ENCODE measurements around the gene KRT6C. TPM values are rescaled to one million over a fixed set of nuclear protein-coding genes. Genes with fewer than 3 reads are reported as not detected.
"Not testable (repeated sequence)": the region's sequence is repeated elsewhere in the genome, so short reads cannot be mapped to it uniquely, and the experiment has no call there.

The KRT6C gene
- total RNA-seq, 1 donor from 2014 or later = not detected

DNA sequence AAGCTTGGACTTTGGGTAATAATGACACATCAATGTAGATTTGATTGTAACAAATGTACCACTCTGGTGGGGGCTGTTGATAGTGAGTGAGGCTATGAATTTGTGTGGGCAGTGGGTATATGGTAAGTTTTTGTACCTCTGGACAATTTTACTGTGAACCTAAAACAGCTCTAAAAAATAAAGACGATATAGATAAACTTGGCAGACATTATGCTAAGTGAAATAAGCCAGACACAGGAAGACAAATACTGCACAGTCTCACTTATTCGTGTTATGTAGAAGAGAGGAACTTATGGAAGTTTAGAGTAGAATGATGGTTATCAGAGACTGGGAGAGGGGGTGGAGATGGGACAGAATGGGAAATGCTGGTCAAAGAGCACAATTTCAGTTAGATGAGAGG, 8.7 kb downstream of the KRT6C start:
- no peaks in the 10 kb centered on the region for H3K4me1 ChIP-seq (ENCODE audit: control insufficient read depth in 3 of 3, insufficient read depth in 3 of 3, low read length in 3 of 3)
- no peaks in the 10 kb centered on the region for H3K36me3 ChIP-seq (ENCODE audit: control insufficient read depth in 3 of 3, insufficient read depth in 3 of 3, low read length in 3 of 3)
- H3K9ac ChIP-seq (ENCODE audit: low read depth in 1 of 3, low read length in 3 of 3) = no peak overlapping the region
- H3K4me3 ChIP-seq (ENCODE audit: low read length in 3 of 3) = no peak overlapping the region
- H3K9me3 ChIP-seq (ENCODE audit: control insufficient read depth in 3 of 3, low read length in 3 of 3) = no peaks in the 10 kb centered on the region
- H3K27me3 ChIP-seq (ENCODE audit: control insufficient read depth in 3 of 3, insufficient read depth in 3 of 3, low read length in 3 of 3) = peaks cover 0 to 11% (median 0%) of the 10 kb centered on the region in 3 donors
- H3K27ac ChIP-seq (ENCODE audit: low read depth, low read length) = no peak overlapping the region

DNA sequence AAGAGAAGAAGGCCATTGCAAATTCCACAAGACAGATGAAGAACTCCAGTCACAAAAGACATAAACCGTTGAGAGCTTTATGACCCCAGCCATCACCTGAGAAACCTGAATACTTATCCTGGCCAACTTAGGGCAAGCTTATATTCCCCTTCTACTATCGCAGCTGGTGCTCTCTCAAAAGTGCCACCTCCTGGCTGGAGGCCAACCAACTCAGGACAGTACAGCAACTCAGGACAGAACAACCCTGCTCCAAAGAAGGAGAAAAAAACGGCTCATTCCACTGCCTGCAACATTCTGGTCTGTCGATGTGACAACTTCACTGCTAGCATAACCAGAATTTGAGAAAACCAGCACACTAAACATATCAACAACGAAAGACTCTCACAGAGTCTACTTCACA, 11.9 kb downstream of the KRT6C start:
- H3K4me1 ChIP-seq (ENCODE audit: control insufficient read depth in 3 of 3, insufficient read depth in 3 of 3, low read length in 3 of 3) = no peaks in the 10 kb centered on the region
- H3K36me3 ChIP-seq (ENCODE audit: control insufficient read depth in 3 of 3, insufficient read depth in 3 of 3, low read length in 3 of 3) = no peaks in the 10 kb centered on the region
- H3K27ac ChIP-seq (ENCODE audit: low read depth, low read length) = no peak overlapping the region
- H3K9ac ChIP-seq (ENCODE audit: low read depth in 1 of 3, low read length in 3 of 3) = no peak overlapping the region
- H3K4me3 ChIP-seq (ENCODE audit: low read length in 3 of 3) = no peak overlapping the region
- peaks cover 0 to 3% (median 0%) of the 10 kb centered on the region in 3 donors for H3K27me3 ChIP-seq (ENCODE audit: control insufficient read depth in 3 of 3, insufficient read depth in 3 of 3, low read length in 3 of 3)
- no peaks in the 10 kb centered on the region for H3K9me3 ChIP-seq (ENCODE audit: control insufficient read depth in 3 of 3, low read length in 3 of 3)

DNA sequence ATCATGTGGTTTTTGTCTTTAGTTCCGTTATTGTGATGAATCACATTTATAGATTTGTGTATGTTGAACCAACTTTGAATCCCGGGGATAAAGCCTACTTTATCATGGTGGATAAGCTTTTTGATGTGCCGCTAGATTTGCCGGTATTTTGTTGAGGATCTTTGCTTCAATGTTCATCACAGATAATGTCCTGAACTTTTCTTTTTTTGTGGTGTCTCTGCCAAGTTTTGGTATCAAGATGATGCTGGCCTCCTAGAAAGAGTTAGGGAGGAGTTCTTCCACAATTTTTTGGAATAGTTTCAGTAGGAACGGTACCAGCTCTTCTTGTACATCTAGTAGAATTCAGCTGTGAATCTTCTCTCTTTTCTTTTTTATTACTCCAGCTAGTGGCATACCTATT, 14.7 kb downstream of the KRT6C start:
- Histone ChIP-seq H3K27me3 (ENCODE audit: control insufficient read depth in 3 of 3, insufficient read depth in 3 of 3, low read length in 3 of 3) (peaks cover 0 to 3% (median 0%) of the 10 kb centered on the region in 3 donors), H3K27ac (ENCODE audit: low read depth, low read length) (no peak overlapping the region), H3K4me3 (ENCODE audit: low read length in 3 of 3) (no peak overlapping the region), H3K4me1 (ENCODE audit: control insufficient read depth in 3 of 3, insufficient read depth in 3 of 3, low read length in 3 of 3) (no peaks in the 10 kb centered on the region), H3K36me3 (ENCODE audit: control insufficient read depth in 3 of 3, insufficient read depth in 3 of 3, low read length in 3 of 3) (no peaks in the 10 kb centered on the region), H3K9me3 (ENCODE audit: control insufficient read depth in 3 of 3, low read length in 3 of 3) (no peaks in the 10 kb centered on the region), H3K9ac (ENCODE audit: low read depth in 1 of 3, low read length in 3 of 3) (no peak overlapping the region)

DNA sequence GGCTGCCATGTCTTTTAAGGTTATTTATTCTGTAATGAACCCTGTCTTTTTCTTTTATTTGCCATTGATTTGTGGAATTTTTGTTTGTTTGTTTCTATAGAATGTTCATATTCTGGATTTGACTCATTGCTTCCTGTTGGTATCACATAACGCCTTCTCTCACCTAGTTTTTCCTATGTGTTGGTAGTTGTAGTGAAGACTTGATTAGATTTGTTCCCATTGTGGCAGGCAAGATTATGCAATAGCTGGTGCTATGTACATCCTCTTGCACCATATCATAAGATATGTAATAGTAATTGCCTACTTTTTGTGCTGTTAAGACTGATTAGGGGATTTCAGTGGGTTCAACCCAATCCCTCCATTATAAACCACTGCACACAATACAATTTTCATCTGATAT, 17.8 kb downstream of the KRT6C start:
- H3K4me3 ChIP-seq (ENCODE audit: low read length in 3 of 3) = no peak overlapping the region
- no peaks in the 10 kb centered on the region for H3K4me1 ChIP-seq (ENCODE audit: control insufficient read depth in 3 of 3, insufficient read depth in 3 of 3, low read length in 3 of 3)
- no peak overlapping the region for H3K27ac ChIP-seq (ENCODE audit: low read depth, low read length)
- no peaks in the 10 kb centered on the region for H3K9me3 ChIP-seq (ENCODE audit: control insufficient read depth in 3 of 3, low read length in 3 of 3)
- H3K36me3 ChIP-seq (ENCODE audit: control insufficient read depth in 3 of 3, insufficient read depth in 3 of 3, low read length in 3 of 3) = no peaks in the 10 kb centered on the region
- peaks cover 0 to under 1% (median 0%) of the 10 kb centered on the region in 3 donors for H3K27me3 ChIP-seq (ENCODE audit: control insufficient read depth in 3 of 3, insufficient read depth in 3 of 3, low read length in 3 of 3)
- no peak overlapping the region for H3K9ac ChIP-seq (ENCODE audit: low read depth in 1 of 3, low read length in 3 of 3)

DNA sequence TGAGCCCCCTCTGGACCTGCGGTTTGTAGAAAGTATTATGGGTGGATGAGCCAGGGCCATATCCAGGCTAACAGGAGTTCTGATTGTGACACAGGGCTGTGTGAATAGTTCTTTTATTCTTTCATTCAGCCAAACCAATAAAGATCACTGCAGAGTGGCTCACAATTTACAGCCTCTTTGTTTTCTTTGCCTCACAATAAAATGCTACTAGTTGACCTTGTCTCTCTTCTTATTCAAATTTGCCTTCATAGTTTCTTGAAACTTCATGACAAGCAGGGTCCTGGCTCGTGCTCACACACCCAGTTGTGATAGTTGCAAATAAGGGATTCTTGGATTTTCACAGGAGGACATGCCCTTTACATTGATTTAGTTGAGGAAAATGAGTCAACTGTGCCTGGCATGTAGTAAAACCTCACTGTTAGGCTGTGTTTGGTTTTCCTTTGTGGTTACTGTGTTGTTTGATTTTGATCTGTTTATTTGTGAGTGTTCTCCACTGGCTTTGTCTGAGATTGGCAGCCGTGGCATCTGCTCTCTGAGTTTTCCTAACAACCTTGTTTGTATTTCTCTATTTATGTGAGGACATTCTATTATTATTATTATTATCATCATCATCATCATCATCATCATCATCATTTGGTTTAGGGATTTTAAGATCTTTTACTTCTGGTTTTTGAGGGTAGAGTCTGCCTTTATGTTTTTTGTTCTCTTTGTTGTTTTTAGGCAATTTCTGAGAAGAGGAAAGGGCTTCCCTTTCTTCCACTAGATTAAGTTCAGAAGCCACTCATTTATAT, 19.0 kb downstream of the KRT6C start:
- Histone ChIP-seq H3K9me3 (ENCODE audit: control insufficient read depth in 3 of 3, low read length in 3 of 3) (no peaks in the 10 kb centered on the region), H3K36me3 (ENCODE audit: control insufficient read depth in 3 of 3, insufficient read depth in 3 of 3, low read length in 3 of 3) (no peaks in the 10 kb centered on the region), H3K9ac (ENCODE audit: low read depth in 1 of 3, low read length in 3 of 3) (no peak overlapping the region), H3K4me3 (ENCODE audit: low read length in 3 of 3) (no peak overlapping the region), H3K27me3 (ENCODE audit: control insufficient read depth in 3 of 3, insufficient read depth in 3 of 3, low read length in 3 of 3) (peaks cover 0 to 3% (median 0%) of the 10 kb centered on the region in 3 donors), H3K4me1 (ENCODE audit: control insufficient read depth in 3 of 3, insufficient read depth in 3 of 3, low read length in 3 of 3) (no peaks in the 10 kb centered on the region), H3K27ac (ENCODE audit: low read depth, low read length) (no peak overlapping the region)

DNA sequence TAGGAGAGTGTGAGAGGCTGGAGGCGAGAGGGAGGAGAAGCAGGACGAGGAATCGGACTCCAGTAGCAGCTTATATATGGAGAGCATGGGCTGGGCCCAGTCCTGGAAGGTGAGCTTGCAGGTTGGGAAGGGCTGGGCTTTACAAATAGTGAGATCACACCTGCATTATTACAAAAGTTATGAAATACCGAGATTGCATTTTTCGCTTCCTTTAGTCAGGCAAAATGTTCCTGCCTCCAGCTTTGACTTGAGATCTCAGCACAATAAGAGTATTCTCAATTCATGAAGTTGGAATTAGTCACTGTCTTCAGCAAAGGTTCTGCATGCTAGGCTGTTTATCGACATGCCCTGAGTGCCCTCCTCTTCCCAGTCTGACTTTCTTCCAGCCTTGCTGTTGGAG, 21.5 kb downstream of the KRT6C start, which contains the start of gene KRT6B:
Gene KRT6B (minus strand): TSS at position 46 of the 400 bp plus-strand sequence. CDS start 68 bp downstream, outside the sequence.
- Histone ChIP-seq H3K4me1 (ENCODE audit: control insufficient read depth in 3 of 3, insufficient read depth in 3 of 3, low read length in 3 of 3) (no peaks in the 10 kb centered on the region), H3K27ac (ENCODE audit: low read depth, low read length) (no peak within 1 kb of the TSS), H3K9ac (ENCODE audit: low read depth in 1 of 3, low read length in 3 of 3) (no peak within 1 kb of the TSS), H3K4me3 (ENCODE audit: low read length in 3 of 3) (no peak within 1 kb of the TSS), H3K27me3 (ENCODE audit: control insufficient read depth in 3 of 3, insufficient read depth in 3 of 3, low read length in 3 of 3) (peaks cover 0 to 7% (median 3%) of the 10 kb centered on the region in 3 donors), H3K36me3 (ENCODE audit: control insufficient read depth in 3 of 3, insufficient read depth in 3 of 3, low read length in 3 of 3) (no peaks in the 10 kb centered on the region), H3K9me3 (ENCODE audit: control insufficient read depth in 3 of 3, low read length in 3 of 3) (no peaks in the 10 kb centered on the region)

DNA sequence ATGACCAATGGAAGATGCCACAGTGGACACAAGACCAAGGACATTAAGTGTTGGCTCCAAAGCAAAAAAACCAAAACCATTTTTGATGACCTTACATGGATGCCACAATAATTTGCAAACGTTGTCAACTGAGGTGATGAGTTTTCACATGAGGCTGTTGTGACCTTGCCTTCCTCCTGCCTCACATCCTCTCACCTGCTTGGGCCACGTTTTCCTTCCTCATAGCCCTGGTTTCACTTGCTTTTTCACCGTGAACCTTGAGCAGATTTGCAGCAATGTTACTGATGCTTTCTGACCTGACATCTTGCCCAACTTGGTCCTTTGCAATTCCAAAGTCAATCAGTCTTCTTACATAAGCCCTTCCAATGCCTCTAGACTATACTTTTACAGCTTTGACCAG, 25.4 kb downstream of the KRT6C start:
- H3K27me3 ChIP-seq (ENCODE audit: control insufficient read depth in 3 of 3, insufficient read depth in 3 of 3, low read length in 3 of 3) = peaks cover 0 to 21% (median 10%) of the 10 kb centered on the region in 3 donors
- no peaks in the 10 kb centered on the region for H3K9me3 ChIP-seq (ENCODE audit: control insufficient read depth in 3 of 3, low read length in 3 of 3)
- H3K36me3 ChIP-seq (ENCODE audit: control insufficient read depth in 3 of 3, insufficient read depth in 3 of 3, low read length in 3 of 3) = no peaks in the 10 kb centered on the region
- H3K4me1 ChIP-seq (ENCODE audit: control insufficient read depth in 3 of 3, insufficient read depth in 3 of 3, low read length in 3 of 3) = no peaks in the 10 kb centered on the region
- H3K27ac ChIP-seq (ENCODE audit: low read depth, low read length) = no peak overlapping the region
- no peak overlapping the region for H3K9ac ChIP-seq (ENCODE audit: low read depth in 1 of 3, low read length in 3 of 3)
- H3K4me3 ChIP-seq (ENCODE audit: low read length in 3 of 3) = no peak overlapping the region

DNA sequence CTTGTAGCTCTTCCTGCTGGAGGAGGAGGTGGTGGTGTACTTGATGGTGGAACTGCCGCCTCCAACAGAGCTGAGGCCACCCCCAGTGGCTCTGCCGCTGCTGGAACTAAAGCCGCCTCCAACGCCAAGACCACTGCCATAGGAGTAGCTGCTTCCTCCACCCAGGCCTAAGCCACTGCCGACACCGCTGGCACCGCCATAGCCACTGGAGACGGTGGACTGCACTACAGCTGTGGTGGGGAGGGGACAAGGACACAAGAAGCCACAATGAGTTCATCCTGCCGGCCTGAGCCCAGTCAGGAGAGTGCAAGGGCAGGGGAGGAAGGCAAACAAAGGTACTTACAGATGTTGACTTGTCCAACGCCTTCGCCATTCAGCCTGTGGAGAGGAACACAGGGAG, 26.4 kb downstream of the KRT6C start:
- H3K27me3 ChIP-seq (ENCODE audit: control insufficient read depth in 3 of 3, insufficient read depth in 3 of 3, low read length in 3 of 3) = peaks cover 0 to 29% (median 16%) of the 10 kb centered on the region in 3 donors
- not testable (repeated sequence) for H3K27ac ChIP-seq (ENCODE audit: low read depth, low read length); H3K4me1 ChIP-seq (ENCODE audit: control insufficient read depth in 3 of 3, insufficient read depth in 3 of 3, low read length in 3 of 3); H3K9ac ChIP-seq (ENCODE audit: low read depth in 1 of 3, low read length in 3 of 3); H3K36me3 ChIP-seq (ENCODE audit: control insufficient read depth in 3 of 3, insufficient read depth in 3 of 3, low read length in 3 of 3); H3K4me3 ChIP-seq (ENCODE audit: low read length in 3 of 3); H3K9me3 ChIP-seq (ENCODE audit: control insufficient read depth in 3 of 3, low read length in 3 of 3)

DNA sequence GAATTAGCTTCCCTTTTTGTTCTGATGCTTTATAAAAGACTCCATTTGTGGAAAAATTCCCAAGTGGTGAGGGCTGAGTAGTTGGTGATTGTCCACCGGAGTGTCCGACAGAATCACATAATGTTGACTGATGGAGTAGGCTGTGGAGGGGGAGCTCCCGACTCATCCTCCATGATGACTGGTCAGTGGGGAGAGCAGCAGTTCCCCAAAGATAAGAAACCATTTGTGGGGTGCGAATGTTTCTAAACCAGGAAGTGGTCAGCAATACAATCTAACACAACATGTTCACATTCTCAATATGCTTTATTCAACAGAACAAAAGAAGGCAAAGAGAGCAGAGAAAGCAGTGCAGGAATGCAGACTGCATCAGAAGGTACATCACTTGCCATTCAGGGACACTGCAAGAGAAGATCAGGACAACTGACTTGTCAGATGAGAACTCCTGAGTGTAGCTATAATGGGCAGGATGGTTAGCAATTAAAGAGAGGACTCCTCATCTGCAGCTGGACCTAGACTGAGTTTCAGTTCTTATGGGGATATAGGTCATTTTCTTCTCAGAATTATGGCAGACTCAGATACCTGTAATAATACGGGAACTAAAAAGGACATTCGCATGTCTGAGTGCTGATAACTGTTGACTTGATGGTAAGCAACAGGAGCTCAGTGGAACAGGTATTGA, 27.1 kb downstream of the KRT6C start:
- Histone ChIP-seq H3K4me1 (ENCODE audit: control insufficient read depth in 3 of 3, insufficient read depth in 3 of 3, low read length in 3 of 3) (no peaks in the 10 kb centered on the region), H3K9me3 (ENCODE audit: control insufficient read depth in 3 of 3, low read length in 3 of 3) (no peaks in the 10 kb centered on the region), H3K36me3 (ENCODE audit: control insufficient read depth in 3 of 3, insufficient read depth in 3 of 3, low read length in 3 of 3) (no peaks in the 10 kb centered on the region), H3K9ac (ENCODE audit: low read depth in 1 of 3, low read length in 3 of 3) (no peak overlapping the region), H3K27ac (ENCODE audit: low read depth, low read length) (no peak overlapping the region), H3K4me3 (ENCODE audit: low read length in 3 of 3) (no peak overlapping the region), H3K27me3 (ENCODE audit: control insufficient read depth in 3 of 3, insufficient read depth in 3 of 3, low read length in 3 of 3) (peaks cover 0 to 32% (median 16%) of the 10 kb centered on the region in 3 donors)

DNA sequence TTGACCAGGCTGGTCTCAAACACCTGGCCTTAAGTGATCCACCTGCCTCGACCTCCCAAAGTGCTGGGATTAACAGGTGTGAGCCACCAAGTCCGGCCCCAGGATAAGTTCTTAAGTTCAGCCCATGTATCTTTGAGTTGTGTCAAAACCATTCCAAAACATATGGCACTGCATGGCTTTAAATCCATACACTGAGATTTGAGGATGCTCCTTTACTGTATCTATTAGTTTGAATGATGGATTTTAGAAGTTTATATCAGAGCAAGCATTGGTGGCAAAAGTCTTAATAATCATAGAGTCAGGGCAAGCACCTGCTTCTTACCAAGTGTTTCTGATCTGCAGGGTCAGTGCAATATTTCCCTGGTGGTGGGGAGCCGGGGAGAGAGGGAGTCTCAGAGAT, 27.7 kb downstream of the KRT6C start:
- H3K27ac ChIP-seq (ENCODE audit: low read depth, low read length) = no peak overlapping the region
- no peaks in the 10 kb centered on the region for H3K9me3 ChIP-seq (ENCODE audit: control insufficient read depth in 3 of 3, low read length in 3 of 3)
- H3K4me3 ChIP-seq (ENCODE audit: low read length in 3 of 3) = no peak overlapping the region
- no peak overlapping the region for H3K9ac ChIP-seq (ENCODE audit: low read depth in 1 of 3, low read length in 3 of 3)
- H3K36me3 ChIP-seq (ENCODE audit: control insufficient read depth in 3 of 3, insufficient read depth in 3 of 3, low read length in 3 of 3) = no peaks in the 10 kb centered on the region
- no peaks in the 10 kb centered on the region for H3K4me1 ChIP-seq (ENCODE audit: control insufficient read depth in 3 of 3, insufficient read depth in 3 of 3, low read length in 3 of 3)
- peaks cover 0 to 38% (median 18%) of the 10 kb centered on the region in 3 donors for H3K27me3 ChIP-seq (ENCODE audit: control insufficient read depth in 3 of 3, insufficient read depth in 3 of 3, low read length in 3 of 3)

All from skeletal muscle tissue (tissue), 4 donors.